GM12872 (cell line): ENCODE measurements around the gene KAZN.

Experiments used
- TF ChIP-seq, protein P1 (sequence below): IDR thresholded peaks from 3 replicates; pipeline ENCODE4 v1.5.1; 2011; ENCODE audit warnings: low read depth, mild to moderate bottlenecking, low read length, moderate library complexity; ENCODE audit not compliant: insufficient read depth

KAZN gene

DNA sequence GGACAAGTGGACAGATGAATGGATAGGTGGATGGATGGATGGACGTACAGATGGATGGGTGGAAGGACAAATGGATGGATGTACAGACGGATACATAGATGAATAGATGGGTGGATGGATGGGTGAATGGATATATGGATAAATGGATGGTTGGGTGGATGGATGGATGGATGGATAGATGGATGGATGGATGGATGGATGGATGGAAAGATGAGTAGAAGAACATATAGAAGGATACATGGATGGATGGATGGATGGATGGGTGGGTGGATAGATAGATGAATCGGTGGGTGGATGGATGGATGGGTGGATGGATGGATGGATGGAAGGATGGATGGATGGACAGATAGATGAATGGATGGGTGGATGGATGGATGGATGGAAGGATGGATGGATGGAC, 274.3 kb downstream of the KAZN start:
- TF ChIP-seq, protein P1, sequence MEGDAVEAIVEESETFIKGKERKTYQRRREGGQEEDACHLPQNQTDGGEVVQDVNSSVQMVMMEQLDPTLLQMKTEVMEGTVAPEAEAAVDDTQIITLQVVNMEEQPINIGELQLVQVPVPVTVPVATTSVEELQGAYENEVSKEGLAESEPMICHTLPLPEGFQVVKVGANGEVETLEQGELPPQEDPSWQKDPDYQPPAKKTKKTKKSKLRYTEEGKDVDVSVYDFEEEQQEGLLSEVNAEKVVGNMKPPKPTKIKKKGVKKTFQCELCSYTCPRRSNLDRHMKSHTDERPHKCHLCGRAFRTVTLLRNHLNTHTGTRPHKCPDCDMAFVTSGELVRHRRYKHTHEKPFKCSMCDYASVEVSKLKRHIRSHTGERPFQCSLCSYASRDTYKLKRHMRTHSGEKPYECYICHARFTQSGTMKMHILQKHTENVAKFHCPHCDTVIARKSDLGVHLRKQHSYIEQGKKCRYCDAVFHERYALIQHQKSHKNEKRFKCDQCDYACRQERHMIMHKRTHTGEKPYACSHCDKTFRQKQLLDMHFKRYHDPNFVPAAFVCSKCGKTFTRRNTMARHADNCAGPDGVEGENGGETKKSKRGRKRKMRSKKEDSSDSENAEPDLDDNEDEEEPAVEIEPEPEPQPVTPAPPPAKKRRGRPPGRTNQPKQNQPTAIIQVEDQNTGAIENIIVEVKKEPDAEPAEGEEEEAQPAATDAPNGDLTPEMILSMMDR, result no peak

DNA sequence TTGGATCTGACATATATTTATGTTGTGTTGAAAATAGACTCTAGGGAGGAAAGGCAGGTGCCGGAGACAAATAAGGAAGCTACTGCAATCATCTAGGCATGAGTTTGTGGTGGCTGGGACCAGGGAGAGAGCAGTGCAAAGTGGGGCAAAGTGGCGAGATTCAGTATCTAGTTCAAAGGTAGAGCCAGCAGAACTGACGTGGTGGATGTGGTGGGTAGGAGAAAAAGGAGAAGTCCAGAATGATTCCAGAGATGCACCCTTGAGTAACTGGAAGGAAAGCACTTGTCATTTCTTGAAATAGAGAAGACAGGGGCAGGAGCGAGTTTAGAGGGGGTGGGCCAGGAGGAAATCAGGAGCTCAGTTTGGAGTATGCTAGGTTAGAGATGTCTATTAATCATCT, 275.2 kb downstream of the KAZN start:
- TF ChIP-seq, protein P1, result no peak

DNA sequence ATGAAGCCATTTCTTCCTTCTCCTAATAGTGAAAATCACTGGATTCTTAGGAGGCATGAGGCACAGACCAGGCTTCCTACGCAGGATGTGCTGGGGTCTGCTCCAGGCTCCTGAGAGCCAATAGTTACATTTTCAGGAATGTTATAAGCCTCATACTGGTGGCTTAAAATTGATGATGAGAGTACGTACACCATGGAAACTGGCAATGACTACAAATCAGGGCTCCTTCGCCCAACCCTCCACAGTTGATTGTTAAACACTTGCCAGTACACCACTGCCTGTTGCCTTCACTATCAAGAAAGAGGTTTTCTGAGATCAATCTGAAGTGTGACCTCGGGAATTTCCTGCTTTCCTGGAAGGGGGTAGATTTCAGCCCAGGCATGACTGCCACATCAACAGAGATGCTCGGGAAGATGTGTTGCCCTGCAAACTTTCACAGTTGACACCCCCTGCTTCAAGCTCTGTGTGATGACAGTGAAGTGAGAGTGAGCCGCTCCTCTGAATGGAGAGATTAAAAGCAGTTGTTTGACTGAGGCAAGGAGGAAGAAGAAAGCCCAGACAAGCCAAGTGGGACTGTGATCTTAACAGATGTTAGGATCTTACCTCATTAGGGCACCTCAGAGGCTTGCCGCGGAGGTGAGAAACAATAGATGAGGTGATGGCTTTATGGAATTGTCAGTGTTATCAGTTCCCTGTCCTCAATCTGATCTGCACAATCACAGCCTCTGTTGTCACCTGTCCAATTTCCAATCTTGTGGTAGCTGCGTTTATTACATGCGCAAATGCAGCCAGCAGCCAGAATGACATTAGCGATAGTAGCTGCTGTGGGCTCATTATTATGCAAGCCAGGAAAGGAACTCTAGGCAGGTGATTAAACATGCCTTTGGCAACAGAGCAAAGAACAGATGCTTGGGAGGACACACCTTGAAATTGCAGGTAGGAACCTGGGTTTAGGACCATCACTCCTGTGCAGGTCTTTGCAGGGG, 277.3 kb downstream of the KAZN start:
- TF ChIP-seq, protein P1, result no peak

DNA sequence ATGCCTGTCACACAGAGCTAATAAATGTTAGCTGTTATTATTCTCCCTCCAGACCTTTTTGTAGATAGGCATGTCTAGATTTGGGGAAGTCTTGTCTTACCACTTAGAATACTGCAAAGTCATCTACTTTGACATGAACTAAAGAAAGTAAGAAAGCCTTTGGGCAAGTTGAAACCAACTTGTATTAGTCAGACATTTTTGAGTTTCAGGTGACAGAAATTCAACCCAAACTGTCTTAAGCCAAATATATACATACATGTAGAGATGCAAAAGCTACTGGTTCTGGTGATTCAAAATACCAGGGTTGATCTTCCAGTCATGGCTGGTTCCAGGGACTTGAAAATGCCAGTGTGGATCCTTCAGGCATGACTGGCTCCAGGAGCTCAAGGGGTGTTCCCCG, 278.3 kb downstream of the KAZN start:
- TF ChIP-seq, protein P1, result no peak

DNA sequence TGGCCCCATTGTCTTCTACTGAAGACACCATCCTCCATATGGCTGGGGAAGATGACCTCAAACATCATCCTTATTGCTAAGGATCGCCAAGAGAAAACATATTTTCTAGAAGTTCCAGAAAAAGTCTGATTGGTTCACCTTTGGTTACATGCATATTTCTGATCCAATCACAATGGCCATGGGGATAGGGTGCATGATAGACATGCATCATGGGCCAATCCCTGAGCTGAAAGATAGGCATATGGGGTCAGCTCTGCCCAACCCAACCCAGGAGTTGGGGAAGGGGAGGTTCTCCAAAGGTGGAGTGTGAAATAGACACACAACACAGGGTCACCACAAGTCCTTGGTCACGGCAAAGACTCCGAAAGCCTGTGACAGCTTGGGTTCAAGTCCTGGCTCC, 278.7 kb downstream of the KAZN start:
- TF ChIP-seq, protein P1, result no peak

DNA sequence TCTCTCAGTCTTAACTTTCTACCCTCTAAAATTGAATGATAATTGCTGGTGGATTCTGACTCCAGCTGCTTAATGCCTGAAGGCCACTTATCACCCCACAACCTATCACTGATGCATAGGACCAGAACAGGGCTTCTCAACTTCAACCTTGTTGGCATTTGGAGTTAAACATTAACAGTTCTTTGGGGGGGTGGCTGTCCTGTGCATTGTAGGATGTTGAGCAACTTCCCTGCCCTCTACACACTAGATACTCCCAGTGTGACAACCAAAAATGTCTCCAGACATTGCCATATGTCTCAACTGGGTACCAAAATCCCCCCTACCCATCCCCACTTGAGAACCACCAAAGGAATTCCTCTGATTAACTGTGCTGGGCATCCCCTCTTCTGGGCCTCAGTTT, 279.6 kb downstream of the KAZN start:
- TF ChIP-seq, protein P1, result no peak

DNA sequence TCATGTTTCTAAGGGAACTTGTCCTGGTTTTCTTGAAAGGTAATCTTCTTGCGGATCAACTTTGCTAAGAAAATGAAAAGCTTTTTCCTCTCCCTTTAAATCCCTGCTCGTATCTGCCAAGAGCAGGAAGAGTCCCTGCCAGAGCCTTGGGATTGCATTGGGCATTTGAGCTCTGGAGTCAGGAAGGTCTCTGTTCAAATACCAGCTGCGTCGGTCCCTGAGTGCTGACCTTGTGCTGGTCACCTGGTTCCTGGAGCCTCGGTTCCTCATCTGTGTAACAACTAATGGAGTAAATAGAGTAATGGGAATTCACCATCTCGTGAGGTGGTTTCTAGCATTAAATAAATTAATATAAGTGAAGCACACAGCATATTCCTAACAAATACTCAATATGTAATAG, 280.5 kb downstream of the KAZN start:
- TF ChIP-seq, protein P1, result no peak
